ENCODE measurements around the gene ARSD. TPM values are rescaled to one million over a fixed set of nuclear protein-coding genes. Genes with fewer than 3 reads are reported as not detected.
A peak's percentile ranks its signal among the peaks of the same experiment; 100 is the strongest.
"Not testable (repeated sequence)": the region's sequence is repeated elsewhere in the genome, so short reads cannot be mapped to it uniquely, and the experiment has no call there.

The ARSD gene
- total and polyA plus RNA-seq, 2 of the 13 experiments (the other 11 are each of a cell fraction or from before 2014, with no cell fraction given), result 4.8 to 6.8 TPM

DNA sequence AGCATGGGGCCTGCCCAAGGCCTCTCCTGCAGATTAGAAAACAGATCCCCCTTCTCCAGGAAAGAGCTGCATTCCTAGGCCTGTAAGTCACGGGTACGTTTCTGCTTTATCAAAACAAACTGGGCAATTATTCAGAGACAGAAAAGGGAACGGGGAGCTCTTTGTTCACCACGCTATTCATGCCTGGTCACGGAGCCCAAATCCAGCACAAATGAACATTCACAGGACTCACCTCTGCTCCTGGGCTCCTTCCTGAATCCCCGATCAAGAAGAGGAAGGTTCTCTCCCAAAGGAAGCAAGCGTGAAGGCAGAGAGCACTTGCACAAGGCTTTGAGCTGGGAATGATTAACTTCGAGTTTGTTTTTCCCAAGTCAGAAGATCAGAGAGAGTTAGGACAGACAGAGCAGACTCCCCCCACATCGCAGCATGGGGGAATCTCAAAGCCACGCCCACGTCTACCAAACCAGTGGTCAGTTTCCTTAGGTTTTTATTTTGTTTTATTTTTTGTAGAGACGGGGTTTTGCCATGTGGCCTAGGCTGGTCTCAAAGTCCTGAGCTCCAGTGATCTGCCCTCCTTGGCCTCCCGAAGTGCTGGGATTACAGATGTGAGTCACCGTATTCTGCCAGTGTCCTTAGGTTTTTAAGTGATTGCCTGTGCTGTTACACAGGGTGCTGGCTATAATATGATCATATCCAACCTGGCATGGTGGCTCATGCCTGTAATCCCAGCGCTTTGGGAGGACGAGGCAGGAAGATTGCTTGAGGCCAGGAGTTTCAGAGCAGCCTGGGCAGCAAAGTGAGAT, 35.1 kb upstream of the ARSD start (continued):
- TF ChIP-seq KAT8 (CRISPR knock-in tag; IDR thresholded peaks at IDR 0.05) (0 out of 2 replicates have a peak, but pooled peaks have one; percentile 28), ARID5B (CRISPR knock-in tag; IDR thresholded peaks at IDR 0.05) (peak; percentile 14; the same call in 1 of the 2 replicates), YEATS4 (CRISPR knock-in tag; IDR thresholded peaks at IDR 0.05; ENCODE audit: borderline replicate concordance) (0 out of 2 replicates have a peak, but pooled peaks have one; percentile 23), KMT2B (CRISPR knock-in tag; IDR thresholded peaks at IDR 0.05) (0 out of 2 replicates have a peak, but pooled peaks have one; percentile 26), POLR2A (IDR thresholded peaks at IDR 0.05; ENCODE audit: insufficient read depth in 1 of 2, low read depth in 2 of 2, low read length in 2 of 2) (peak; percentile 64 to 70), LCORL (CRISPR knock-in tag; IDR thresholded peaks at IDR 0.05) (0 out of 2 replicates have a peak, but pooled peaks have one; percentile 25), TFE3 (CRISPR knock-in tag; IDR thresholded peaks at IDR 0.05) (0 out of 2 replicates have a peak, but pooled peaks have one; percentile 25), ZNF331 (CRISPR knock-in tag; IDR thresholded peaks at IDR 0.05) (0 out of 2 replicates have a peak, but pooled peaks have one; percentile 13), ZFX (CRISPR knock-in tag; IDR thresholded peaks at IDR 0.05; ENCODE audit: low read depth) (peak; percentile 70), SOX6 (CRISPR knock-in tag; IDR thresholded peaks at IDR 0.05) (0 out of 2 replicates have a peak, but pooled peaks have one; percentile 30)
- TF ChIP-seq, protein P1, sequence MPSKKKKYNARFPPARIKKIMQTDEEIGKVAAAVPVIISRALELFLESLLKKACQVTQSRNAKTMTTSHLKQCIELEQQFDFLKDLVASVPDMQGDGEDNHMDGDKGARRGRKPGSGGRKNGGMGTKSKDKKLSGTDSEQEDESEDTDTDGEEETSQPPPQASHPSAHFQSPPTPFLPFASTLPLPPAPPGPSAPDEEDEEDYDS (CRISPR knock-in tag; IDR thresholded peaks at IDR 0.05), result peak; percentile 43; the same call in 1 of the 2 replicates
- TF ChIP-seq LCORL, SOX6 (IDR thresholded peaks at IDR 0.05): not testable (repeated sequence)
- TF ChIP-seq, protein P2, sequence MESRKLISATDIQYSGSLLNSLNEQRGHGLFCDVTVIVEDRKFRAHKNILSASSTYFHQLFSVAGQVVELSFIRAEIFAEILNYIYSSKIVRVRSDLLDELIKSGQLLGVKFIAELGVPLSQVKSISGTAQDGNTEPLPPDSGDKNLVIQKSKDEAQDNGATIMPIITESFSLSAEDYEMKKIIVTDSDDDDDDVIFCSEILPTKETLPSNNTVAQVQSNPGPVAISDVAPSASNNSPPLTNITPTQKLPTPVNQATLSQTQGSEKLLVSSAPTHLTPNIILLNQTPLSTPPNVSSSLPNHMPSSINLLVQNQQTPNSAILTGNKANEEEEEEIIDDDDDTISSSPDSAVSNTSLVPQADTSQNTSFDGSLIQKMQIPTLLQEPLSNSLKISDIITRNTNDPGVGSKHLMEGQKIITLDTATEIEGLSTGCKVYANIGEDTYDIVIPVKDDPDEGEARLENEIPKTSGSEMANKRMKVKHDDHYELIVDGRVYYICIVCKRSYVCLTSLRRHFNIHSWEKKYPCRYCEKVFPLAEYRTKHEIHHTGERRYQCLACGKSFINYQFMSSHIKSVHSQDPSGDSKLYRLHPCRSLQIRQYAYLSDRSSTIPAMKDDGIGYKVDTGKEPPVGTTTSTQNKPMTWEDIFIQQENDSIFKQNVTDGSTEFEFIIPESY (CRISPR knock-in tag; IDR thresholded peaks at IDR 0.05), result 0 out of 2 replicates have a peak, but pooled peaks have one; percentile 12
